ENCODE measurements around the gene STRA6.

DNA sequence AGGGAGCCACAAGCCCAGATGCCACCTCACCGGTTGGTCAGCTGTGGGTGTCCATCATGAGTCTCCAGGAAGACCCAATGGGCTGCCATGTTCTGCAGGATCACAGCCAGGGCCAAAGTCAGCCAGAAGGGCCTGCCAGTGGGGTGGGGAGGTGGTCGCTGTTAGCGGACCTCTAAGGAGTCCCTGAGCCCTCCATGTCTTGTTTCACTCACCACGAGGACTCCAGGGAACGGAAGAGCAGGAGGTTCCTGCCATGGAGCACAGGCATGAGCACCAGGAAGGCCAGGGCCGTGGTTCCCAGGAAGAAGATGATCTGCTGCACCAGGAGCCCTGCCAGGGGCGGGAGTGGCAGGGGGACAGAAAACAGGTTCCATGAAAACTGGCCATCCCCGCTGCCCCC lies 20.5 kb downstream of the STRA6 start:
- TF ChIP-seq, protein P1, sequence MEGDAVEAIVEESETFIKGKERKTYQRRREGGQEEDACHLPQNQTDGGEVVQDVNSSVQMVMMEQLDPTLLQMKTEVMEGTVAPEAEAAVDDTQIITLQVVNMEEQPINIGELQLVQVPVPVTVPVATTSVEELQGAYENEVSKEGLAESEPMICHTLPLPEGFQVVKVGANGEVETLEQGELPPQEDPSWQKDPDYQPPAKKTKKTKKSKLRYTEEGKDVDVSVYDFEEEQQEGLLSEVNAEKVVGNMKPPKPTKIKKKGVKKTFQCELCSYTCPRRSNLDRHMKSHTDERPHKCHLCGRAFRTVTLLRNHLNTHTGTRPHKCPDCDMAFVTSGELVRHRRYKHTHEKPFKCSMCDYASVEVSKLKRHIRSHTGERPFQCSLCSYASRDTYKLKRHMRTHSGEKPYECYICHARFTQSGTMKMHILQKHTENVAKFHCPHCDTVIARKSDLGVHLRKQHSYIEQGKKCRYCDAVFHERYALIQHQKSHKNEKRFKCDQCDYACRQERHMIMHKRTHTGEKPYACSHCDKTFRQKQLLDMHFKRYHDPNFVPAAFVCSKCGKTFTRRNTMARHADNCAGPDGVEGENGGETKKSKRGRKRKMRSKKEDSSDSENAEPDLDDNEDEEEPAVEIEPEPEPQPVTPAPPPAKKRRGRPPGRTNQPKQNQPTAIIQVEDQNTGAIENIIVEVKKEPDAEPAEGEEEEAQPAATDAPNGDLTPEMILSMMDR (IDR thresholded peaks at IDR 0.05) = no peak
- TF ChIP-seq POLR2A (IDR thresholded peaks at IDR 0.05) = no peak
